Stimulated activated CD8-positive, alpha-beta memory T cell treated with anti-CD3 and anti-CD28 coated beads, Interleukin-4, amount 100 ng/mL, for 24 hours (primary cell): ENCODE measurements around the gene GLRA1.
A peak's percentile ranks its signal among the peaks of the same experiment; 100 is the strongest.

Experiments
- DNase-seq: peaks from one replicate; pipeline ENCODE4 v3.0.0-alpha.2; 2020; ENCODE audit warnings: low read depth

The GLRA1 gene

DNA sequence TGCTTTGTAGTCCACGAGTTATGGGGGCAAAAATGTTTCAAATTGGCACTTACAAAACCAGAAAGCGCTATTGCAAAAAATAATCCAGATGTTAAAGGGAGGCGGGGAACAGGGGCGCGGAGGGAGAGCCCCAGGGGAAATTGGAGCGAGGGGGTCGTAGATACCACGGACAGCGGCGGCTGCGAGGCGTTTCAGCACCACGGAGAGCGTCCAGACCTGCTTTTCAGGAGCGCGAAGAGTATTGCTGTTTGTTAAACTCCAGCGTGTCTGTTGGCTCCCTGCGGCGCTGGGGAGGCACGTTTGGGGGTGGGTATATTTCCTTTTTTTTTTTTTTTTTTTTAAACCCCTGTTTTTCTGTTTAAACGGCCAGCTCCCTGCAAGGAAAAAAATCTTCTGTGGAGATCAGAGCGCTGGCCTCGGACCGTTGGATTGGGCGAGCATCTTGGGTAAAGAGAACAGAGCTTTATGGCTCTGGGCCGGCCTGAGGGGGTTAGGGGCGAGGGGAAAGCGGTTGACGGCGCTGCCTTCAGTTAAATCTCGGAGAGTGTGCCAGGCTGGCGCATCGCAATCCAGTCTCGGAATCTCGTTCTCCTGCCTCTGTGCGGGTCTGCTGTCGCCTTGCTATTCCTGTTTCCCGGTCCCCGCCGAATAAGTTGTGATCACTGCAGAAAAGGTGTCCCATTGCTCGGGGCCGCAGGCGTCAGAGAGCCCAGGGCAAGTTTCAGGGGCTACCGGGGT, at the start of gene GLRA1:
Gene GLRA1 (minus strand): TSS at position 288 of the 738 bp plus-strand sequence. CDS start 302 bp downstream, outside the sequence.
- DNase-seq: peak; percentile 17

DNA sequence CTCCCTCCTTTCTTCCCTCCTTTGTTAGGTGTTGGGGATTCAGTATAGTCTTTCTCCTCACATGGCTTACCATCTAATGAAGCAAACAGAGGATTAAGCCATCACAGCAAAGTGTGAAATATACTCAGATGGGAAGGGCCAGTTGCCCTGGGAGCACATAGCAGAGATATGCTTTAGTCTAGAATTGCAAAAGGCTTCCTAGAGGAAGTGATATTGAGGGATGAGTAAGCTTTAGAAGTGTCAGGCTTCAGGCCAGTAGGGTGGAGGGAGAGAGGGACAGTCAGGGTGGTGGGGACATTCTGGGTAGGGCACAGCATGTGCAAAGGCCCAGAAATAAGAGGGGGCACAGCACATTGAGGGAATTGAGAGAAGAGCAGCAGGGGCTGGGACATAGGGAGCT, 46.2 kb upstream of the GLRA1 start:
- DNase-seq: no peak

DNA sequence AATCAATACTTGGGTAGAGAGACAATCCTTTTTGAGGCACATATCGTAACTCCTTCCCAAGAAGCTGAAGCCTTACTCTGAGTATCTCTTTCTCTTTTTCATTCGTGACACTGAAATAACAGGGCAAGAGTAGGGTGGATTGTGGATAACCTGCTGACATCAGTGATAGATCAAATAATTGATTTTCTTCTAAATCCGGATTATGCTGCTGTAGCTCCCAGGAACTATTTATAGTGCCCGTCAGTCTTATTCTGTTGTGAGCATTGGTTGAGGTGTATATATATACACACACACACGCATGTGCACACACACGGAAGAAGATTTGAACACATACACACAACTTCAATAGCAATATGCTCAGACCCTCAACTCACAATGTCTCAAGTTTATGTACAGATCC, 43.2 kb upstream of the GLRA1 start:
- no peak for DNase-seq

DNA sequence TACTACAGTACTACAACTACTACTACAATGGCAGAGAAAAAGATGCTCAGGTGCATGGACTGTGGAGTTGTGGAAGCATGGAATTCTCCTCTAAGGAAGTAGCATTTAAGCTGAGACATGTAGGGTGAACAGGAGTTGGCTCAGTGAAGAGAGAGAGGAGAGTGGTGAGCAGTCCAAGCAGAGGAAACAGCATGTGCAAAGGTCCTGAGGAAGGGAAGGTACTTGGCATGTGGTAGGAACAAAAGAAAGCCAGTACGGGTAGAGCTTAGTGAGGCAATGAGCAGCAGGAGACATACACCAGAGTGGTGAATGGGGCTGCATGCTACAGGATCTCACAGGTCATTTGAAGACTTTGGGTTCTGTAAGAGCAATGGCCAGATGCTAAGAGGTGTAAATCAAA, 41.4 kb upstream of the GLRA1 start:
- DNase-seq: no peak

DNA sequence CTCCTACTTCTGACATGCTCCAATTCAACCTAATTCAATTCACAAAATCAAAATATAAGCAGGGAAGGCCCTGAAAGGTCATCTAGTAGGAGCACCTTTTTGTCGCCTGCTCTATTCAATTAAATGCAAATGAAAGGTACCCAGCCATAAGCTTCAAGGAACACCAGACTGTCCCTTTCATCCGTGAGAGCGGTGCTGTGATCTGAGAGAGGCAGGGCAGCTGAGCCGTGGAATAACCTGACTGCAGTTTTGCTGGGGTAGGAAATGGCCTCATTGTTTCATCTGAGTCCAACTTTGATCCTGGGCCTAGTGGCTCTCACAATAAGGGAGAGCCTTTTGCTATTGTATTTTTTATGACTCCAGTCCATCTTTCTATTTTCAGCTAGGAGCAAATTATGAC, 39.8 kb upstream of the GLRA1 start:
- no peak for DNase-seq

DNA sequence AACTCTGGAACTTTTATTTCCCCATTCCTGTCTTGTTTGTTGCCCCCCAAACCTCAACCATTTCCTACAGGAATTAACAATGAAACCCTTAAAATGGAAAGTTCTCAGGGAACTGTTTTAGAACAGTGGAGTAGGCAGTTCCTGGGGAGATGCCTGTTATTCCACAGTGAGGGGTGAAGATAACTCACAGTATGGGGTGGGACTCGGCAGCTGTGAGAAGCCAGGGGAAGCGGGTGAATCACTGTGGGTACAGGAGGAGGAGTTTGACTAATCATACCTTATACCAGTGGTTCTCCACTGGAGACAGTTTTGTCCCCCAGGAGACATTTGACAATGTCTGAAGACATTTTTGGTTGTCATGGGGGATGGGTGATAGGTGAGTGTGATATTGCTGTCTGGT, 36.9 kb upstream of the GLRA1 start:
- no peak for DNase-seq

DNA sequence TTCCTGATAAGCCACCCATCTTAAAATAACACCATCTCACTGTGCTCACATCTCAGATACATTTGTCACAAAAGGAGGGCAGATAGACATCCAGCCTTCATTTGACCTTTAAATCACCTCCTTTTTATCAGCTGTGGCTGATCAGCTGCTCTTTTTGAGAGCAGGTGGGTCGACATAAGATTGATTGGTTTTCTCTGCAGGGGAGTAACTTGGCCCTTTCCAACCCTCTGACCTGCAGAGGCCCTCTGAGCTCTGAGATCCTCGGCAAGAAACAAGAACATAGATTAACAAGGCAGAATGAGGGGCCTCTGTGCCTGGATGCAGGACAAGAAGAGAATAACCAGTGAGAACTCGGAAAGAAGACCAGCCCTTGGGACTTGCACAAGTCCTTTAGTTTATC, 33.5 kb upstream of the GLRA1 start:
- DNase-seq: no peak

DNA sequence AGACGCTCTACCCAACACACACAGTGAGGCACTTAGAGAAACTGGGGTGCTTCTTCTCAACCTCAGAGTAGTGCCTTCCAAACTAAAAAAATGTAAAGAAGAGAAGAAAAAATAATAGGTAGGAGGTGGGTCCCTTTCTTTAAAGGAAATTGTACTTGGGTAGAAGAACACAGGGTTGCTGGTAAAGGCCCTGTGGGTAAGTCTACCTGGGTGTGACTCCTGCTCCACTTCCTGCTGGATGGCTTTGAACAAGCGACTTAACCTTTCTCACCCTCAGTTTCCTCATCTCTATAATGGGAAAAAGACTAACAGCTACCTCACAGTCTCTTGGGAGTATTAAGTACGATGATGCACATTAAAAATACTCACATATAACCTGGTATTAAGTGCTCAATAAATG, 32.1 kb upstream of the GLRA1 start:
- no peak for DNase-seq

DNA sequence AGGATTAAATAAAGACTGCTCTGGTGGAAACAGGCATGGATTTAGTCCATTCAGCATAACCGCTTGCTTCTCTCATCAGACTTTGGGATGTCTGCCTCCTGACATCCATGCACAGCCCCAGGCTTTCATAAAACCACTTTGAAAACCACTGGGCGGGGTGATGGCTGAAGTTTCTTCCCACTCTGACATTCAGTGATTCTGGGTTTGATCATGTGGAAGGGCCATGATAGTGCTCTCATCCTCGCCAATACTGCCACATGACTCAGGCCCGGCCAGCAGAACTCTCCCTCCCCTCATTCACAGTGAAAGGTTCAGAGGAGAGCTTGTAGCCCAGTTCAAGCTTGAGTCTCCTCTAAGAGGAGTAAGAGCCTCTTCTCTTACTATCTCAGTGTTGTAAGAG, 29.6 kb upstream of the GLRA1 start:
- DNase-seq: no peak

DNA sequence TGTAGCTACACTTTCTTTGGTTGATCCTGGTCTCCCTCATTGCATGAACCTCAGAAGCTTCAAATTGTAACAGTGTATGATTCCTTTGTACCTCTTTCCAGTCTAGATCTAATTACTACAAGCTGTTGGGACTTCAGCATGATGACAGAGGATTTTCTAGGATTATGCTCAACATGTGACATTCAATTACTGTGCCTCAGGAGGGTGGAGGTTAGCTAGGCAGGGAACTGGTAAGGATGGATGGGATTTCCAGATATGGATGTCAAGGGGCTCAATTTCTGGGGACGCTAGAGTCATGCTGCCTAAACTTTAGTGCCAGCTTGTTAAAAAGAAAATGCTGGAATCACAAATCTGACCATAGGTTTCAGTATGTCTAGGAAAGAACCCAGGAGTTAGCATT, 29.2 kb upstream of the GLRA1 start:
- DNase-seq: no peak

DNA sequence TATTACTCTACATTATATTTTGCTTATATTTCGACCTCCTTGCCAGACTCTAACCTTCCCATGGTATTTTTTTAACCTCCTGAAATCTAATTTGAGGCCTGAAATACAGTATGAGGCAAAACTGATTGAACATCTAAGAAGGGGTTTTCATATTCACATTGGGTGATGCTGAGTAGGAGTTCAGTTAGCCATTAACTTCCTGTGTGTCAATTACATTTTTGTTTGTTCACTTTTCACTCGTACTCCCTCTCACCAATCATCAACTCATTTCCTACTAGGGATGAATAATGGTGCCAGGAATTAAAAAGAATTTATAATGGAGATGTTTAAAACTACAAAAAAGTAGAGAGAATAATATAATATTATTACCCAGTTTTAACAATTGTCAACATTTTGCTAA, 27.6 kb upstream of the GLRA1 start:
- no peak for DNase-seq

DNA sequence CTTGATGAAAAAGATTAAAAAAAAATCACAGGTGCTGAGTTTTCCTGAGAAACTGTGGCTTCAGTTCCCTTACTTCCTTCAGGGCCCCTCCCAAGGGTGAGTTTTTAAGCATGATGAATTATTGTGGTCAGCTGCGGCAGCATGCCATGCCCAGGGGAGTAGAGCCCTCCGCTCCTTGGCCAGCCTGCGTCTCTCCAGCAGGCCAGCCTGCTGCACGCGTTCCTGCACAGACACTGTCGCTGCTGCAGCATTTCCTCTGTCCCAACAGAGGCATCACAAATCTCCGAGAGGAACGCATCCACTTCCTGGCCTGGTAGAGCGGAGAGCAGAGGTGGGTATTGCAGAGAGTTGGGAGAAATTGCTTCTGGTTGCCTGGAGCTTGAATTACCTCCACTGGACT, 26.1 kb upstream of the GLRA1 start:
- no peak for DNase-seq

DNA sequence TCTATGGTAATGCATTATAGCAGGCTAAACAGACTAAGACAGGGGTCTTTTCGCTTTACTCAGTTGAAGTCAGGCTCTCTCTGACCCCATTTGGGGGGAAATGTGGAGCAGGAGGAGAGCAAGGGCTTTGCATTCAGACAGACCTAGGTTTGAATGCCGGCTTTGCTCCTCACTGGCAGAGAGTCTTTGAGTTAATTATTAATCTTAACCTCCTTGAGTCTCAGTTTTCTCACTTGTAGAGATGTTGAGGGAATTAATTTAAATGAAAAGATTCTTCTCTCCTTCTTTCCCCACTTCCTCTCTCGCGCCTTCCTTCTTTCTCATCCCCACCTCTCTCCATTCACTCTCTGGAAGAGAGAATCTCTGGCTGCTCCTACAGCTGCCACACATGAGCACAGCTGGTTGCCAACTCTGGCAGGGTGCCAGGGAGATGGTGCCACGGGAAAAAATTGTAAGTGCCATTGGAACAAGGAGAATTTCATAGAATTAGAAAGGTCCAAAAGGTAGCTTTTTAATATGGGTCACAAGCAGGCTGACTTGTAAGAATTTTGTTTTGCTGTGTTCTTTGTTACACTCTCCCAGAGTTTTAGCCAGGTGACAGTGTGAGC, 25.2 kb upstream of the GLRA1 start:
- DNase-seq: no peak

DNA sequence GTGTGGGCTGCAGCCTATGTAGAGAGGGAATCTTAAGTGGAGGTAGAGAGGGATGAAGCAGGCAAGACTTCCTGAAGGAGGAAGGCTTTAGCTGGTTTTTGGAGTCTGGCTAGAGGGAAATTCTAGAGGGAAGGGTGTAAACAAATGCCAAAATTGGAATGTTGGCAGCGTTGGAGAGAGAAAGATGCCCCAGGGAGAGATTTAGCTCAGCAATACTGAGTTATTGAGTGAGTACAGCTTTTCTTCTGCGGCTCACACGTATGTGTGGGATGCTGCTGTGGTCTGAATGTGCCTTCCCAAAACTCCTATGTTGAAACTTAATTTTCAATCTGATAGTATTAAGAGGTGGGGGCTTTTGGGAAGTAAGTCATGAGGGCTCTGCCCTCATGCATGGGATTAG, 24.5 kb upstream of the GLRA1 start:
- no peak for DNase-seq

DNA sequence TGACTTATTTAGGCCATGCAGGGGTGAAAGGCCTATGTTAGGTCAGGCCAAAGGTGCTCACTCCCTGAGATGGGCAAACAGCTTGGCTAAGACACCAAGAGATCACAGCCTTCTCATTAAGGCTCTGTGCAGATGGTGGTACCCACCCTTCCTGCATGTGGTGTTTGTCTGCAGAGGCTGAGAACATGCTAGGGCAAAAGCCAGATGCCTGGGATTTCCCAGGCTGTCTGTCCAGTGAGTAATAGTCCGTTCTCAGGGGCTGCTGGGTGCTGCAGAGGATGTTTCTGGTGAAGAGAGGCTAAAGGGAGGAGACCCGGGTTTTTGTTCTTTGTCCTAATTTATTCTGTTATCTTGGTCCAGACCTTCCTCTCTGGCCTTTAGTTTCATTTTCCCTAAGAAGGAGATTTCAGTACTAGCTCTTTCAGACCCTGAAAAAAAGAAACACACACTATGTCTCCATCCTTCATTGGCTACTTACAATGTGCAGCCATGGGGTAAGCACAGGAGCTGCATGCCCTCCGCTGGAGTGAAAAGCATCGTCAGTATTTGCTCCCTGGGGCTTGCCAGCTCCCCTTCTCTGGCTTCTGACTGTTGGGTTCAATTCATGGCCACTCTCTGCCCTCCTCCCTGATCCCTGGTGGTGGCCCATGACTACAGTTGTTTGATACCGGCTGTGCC, 23.4 kb upstream of the GLRA1 start:
- no peak for DNase-seq

DNA sequence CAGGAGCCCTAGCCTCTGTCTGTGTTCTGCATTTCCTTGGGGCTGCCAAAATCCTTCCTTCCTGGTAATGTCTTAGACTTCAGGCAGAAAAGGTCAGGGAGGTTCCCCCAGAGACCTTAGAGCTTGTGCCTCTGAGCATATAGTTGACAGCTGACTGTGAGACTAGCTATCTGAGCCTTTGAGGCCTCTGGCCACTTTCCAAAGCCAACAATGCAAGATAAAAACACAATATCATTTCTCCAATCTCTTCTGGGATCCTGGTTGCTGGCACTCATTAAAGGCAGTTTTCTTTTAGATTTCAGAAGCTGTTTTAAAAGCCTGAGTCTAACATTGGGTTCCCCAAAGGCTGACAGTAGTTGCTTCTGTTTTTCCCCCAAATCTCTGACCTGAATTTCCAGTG, 13.2 kb upstream of the GLRA1 start:
- DNase-seq: no peak

DNA sequence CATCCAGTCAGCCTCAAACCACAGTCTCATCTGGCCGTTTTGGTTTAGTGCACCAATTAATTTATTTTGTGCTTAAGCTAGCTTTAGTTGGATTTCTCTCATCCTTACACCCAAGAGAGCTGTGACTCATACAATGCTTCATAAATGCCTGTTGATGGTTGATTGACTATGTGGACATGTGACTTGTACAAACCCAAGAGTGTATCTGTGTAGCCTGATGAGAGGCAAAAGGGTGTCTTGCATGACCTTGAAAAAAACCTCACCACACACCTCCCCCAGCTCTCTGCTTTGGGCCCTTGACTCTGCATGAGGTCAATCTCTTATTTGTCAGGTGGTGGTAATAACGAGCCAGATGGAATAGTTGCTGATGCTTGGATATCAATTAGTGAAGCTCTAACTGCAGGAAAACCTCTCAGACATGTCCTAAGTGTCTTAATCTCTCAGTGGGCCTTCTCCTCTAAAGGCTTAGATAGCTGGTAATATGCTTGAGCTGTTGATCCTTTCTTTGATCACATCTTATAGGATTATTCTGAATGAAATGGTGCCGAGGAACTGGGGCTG, 10.6 kb upstream of the GLRA1 start:
- no peak for DNase-seq

DNA sequence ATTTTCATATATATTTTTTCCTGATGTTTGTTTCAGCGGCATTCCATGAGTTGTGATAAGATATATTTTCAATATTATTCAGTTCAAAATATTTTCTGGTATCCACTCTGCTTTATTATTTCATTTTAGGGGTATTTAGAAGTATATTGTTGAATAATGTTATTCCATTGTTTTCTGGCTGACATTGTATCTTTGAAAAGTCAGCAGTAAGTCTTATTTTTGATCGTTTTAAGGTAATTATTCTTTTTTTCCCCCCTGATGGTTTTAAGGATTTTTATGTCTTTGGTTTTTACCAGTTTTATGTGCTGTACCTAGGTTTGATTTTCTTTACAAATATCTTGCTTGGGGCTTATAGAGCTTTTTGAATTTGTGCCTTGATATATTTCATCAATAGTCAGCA, 6.6 kb upstream of the GLRA1 start:
- no peak for DNase-seq

DNA sequence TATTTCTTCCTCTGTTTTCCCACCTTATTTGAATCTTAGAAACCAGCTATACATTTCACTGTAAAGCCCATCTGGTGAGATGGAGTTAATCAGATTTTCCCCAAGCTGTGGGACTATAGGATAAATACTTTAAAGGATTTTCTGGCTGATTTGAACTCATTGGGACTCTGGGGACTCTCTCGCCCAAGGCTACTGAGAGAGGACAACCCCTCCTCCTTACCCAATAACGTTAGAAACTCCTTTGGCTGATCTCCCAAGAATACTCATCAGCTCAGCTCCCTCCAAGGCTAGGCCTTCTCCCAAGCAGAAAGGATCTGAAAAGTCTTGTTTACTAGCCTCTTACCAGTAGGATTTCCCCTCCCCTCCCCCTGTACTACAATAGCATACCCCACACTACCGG, 1.5 kb upstream of the GLRA1 start:
- no peak for DNase-seq

DNA sequence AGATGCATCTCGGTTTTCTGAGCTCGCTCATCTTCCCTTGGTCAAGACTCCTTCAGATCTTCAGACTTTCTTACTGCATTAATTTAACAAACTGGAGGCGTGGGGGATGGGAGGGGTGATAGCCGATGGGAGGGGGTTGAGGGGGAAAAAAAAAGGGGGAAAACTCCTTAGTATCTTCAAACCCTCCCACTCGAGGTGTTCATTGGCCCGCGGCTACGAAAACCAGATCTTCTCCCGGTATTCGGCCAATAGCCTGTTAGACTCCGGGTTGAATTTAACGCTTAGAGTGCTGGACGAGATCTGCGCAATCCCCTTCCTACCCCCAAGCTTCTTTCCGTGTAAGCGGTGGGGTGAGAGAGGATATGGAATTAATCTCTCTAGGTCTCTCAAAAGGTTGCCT, 689 bp upstream of the GLRA1 start:
- DNase-seq: no peak

DNA sequence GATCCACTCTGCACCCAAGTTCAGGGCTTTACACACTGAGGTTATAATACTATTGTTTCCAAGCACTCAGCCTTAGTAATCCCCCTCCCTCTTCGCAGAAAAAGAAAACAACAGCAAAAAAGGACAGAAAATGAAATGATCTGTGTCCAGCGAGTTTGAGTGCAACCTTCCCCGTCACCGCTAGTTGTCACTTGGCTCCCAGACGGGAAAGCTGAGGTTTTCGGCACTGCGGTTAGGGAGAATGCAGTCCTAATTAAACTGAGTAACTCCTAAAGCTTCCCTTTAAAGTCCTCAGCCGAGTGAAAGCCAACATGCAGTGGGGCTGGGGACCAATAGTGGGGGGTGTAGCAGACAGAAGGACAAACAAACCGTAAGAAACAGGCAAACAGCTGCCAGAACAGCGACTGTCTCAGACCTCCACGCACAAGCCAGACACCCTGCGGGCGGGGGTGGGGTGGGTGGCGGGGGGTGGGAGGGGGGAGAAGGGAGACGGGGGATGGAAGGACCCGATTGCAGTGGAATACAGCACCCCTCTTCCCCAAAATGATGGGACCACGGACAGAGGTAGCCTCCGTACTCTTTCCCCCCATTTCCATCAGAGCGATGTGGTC, 680 bp downstream of the GLRA1 start:
- no peak for DNase-seq

DNA sequence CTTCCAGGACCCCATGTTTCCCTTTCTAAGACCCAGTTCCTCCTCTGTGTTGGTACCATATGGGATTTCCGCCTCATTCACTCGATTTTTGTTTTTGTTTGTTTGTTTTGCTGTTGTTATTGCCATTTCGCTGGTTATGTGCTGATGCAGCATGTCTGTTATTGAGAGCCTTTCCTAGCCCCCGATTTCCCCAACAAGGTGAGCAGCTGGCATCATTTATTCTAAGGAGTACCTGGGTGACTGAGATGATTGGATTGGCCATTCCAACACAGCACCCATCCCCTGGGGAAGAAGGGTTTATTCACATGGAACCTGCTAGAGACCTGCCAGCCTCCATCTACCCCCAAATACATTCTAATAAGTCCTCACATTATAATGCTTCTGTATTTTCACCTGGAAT, 2.7 kb downstream of the GLRA1 start:
- DNase-seq: no peak

DNA sequence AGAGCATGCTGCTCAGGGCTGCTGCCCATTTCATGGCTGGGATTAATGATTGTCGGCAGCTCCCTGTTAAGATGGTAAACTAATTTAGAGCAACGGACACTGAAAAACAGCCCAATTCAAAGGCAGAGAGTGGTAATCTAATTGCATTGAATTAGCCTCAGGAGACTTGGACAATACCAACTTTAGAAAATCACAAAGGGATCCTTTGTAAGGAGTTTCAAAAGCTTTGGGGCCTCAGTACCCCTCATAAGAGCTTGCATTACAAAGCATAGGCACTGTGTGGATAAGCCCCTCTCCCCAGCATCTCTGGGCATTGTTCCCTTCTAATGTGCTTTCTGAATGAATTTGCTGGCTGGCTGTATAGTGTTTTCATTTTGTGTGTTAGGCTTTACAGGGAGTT, 6.7 kb downstream of the GLRA1 start:
- no peak for DNase-seq
